Liver (tissue), 9 donors: ENCODE data around the gene MYO1B. TPM values are rescaled to one million over a fixed set of nuclear protein-coding genes. Genes with fewer than 3 reads are reported as not detected.

Source experiments
- DNase-seq: peaks from one replicate; pipeline ENCODE4 v3.0.0-alpha.2; 2017; ENCODE audit warnings: low spot score
- H3K27ac ChIP-seq, 2 donors: one replicate each; pipeline ENCODE4 v1.7.0; 2013; ENCODE audit warnings: inconsistent platforms in 2 of 2, low read length in 2 of 2, control low read depth in 1 of 2, low read depth in 1 of 2, mild to moderate bottlenecking in 1 of 2
- H3K27me3 ChIP-seq, 4 donors: one replicate each; pipeline versions ENCODE4 v1.6.1 to v1.7.0; 2013; ENCODE audit warnings: low read length in 3 of 4, inconsistent platforms in 1 of 4, mild to moderate bottlenecking in 1 of 4, moderate library complexity in 1 of 4; ENCODE audit not compliant: control insufficient read depth in 4 of 4, insufficient read depth in 4 of 4
- H3K36me3 ChIP-seq, 4 donors: one replicate each; pipeline versions ENCODE4 v1.6.1 to v1.7.0; 2013; ENCODE audit warnings: low read length in 3 of 4, mild to moderate bottlenecking in 3 of 4, low read depth in 1 of 4, moderate library complexity in 1 of 4; ENCODE audit not compliant: control insufficient read depth in 4 of 4, insufficient read depth in 3 of 4
- H3K4me1 ChIP-seq, 4 donors: one replicate each; pipeline versions ENCODE4 v1.6.1 to v1.7.0; 2013; ENCODE audit warnings: low read length in 3 of 4, mild to moderate bottlenecking in 3 of 4, moderate library complexity in 1 of 4; ENCODE audit not compliant: control insufficient read depth in 4 of 4, insufficient read depth in 4 of 4
- H3K4me3 ChIP-seq, 3 donors: one replicate each; pipeline versions ENCODE4 v1.6.1 to v1.7.0; 2013; ENCODE audit warnings: low read length in 3 of 3, control low read depth in 1 of 3, low read depth in 1 of 3, mild to moderate bottlenecking in 1 of 3
- H3K9ac ChIP-seq, 2 donors: one replicate each; pipeline ENCODE4 v1.7.0; 2013; ENCODE audit warnings: low read length in 2 of 2, mild to moderate bottlenecking in 2 of 2, moderate library complexity in 2 of 2, control low read depth in 1 of 2, low read depth in 1 of 2
- H3K9me3 ChIP-seq, 4 donors: one replicate each; pipeline versions ENCODE4 v1.6.1 to v1.7.0; 2013; ENCODE audit warnings: low read length in 3 of 4; ENCODE audit not compliant: control insufficient read depth in 4 of 4
- ATF3 ChIP-seq: IDR thresholded peaks from 2 replicates; pipeline ENCODE4 v1.6.1; 2016; ENCODE audit warnings: antibody characterized with exemption
- EGR1 ChIP-seq, 2 donors: IDR thresholded peaks; 2 replicates each; pipeline ENCODE4 v1.6.1; 2016 to 2018; ENCODE audit warnings: antibody characterized with exemption in 2 of 2, low read depth in 2 of 2
- FOXA1 ChIP-seq: IDR thresholded peaks from 2 replicates; pipeline ENCODE4 v1.6.1; 2016; ENCODE audit warnings: antibody characterized with exemption
- GABPA ChIP-seq, 2 donors: IDR thresholded peaks in 1 of 2; conservative IDR thresholded peaks in 1 of 2; 2 replicates each; pipeline ENCODE4 v1.6.1; 2016; ENCODE audit warnings: antibody characterized with exemption in 2 of 2, mild to moderate bottlenecking in 1 of 2, moderate library complexity in 1 of 2
- HNF4A ChIP-seq, 2 donors: conservative IDR thresholded peaks; 2 replicates each; pipeline ENCODE4 v1.6.1; 2016; ENCODE audit warnings: antibody characterized with exemption in 2 of 2, mild to moderate bottlenecking in 2 of 2
- HNF4G ChIP-seq: IDR thresholded peaks from 2 replicates; pipeline ENCODE4 v1.6.1; 2016; ENCODE audit warnings: antibody characterized with exemption
- JUND ChIP-seq, 2 donors: IDR thresholded peaks; 2 replicates each; pipeline ENCODE4 v1.6.1; 2016; ENCODE audit warnings: antibody characterized with exemption in 2 of 2
- MAX ChIP-seq: IDR thresholded peaks from 2 replicates; pipeline ENCODE4 v1.6.1; 2016; ENCODE audit warnings: antibody characterized with exemption
- NR2F2 ChIP-seq: IDR thresholded peaks from 2 replicates; pipeline ENCODE4 v1.6.1; 2016; ENCODE audit warnings: antibody characterized with exemption
- RAD21 ChIP-seq, 2 donors: IDR thresholded peaks; 2 replicates each; pipeline ENCODE4 v1.6.1; 2016; ENCODE audit warnings: antibody characterized with exemption in 2 of 2, mild to moderate bottlenecking in 2 of 2
- REST ChIP-seq: IDR thresholded peaks from 2 replicates; pipeline ENCODE4 v1.6.1; 2016; ENCODE audit warnings: antibody characterized with exemption, mild to moderate bottlenecking
- RXRA ChIP-seq, 2 donors: IDR thresholded peaks; 2 replicates each; pipeline ENCODE4 v1.6.1; 2017 to 2018; ENCODE audit warnings: antibody characterized with exemption in 2 of 2, mild to moderate bottlenecking in 1 of 2
- SP1 ChIP-seq: IDR thresholded peaks from 2 replicates; pipeline ENCODE4 v1.6.1; 2018; ENCODE audit warnings: antibody characterized with exemption, mild to moderate bottlenecking
- TAF1 ChIP-seq: conservative IDR thresholded peaks from 2 replicates; pipeline ENCODE4 v1.6.1; 2016; ENCODE audit warnings: antibody characterized with exemption, mild to moderate bottlenecking
- YY1 ChIP-seq: IDR thresholded peaks from 2 replicates; pipeline ENCODE4 v1.6.1; 2016; ENCODE audit warnings: antibody characterized with exemption, mild to moderate bottlenecking
- ZBTB33 ChIP-seq: IDR thresholded peaks from 2 replicates; pipeline ENCODE4 v1.6.1; 2016; ENCODE audit warnings: antibody characterized with exemption
- WGBS: extraction: QIAGEN DNeasy Blood & Tissue Kit; methylation state at CpG from one replicate; pipeline ENCODE4 v1.1.7; 2013; 5-methylcytosine and 5-hydroxymethylcytosine counted together
- polyA plus RNA-seq, 2 donors: library from polyadenylated mRNA; stranded (reverse) in 1 of 2; unstranded in 1 of 2; fragments of 200-250 nt in 1 of 2; fragments of >200 nt in 1 of 2; fragmentation: Nextera tagmentation in 1 of 2; extraction: Ambion mirVana in 1 of 2; gene quantifications; one replicate each; pipeline versions ENCODE4 v1.2.1 to v1.2.3, GENCODE V29; 2013 to 2015
- total RNA-seq, 2 donors: library from RNA; depleted of rRNA; stranded (reverse); fragments of >200 nt; gene quantifications; one replicate each; pipeline ENCODE4 v1.2.3, GENCODE V29; 2014
- donor health status: healthy.
- donor health status: healthy.
- donor health status: healthy.
- donor health status: healthy.
- donor health status: healthy.

MYO1B gene
- total and polyA plus RNA-seq, 4 donors: 66.5 to 434 (median 117) TPM

GRCh38 chr2:191225126-191225525, 20.1 kb upstream of the MYO1B start:
- H3K36me3 ChIP-seq: no peaks in the 10 kb centered on the region
- H3K9me3 ChIP-seq: no peaks in the 10 kb centered on the region
- TF ChIP-seq RXRA (IDR thresholded peaks at IDR 0.05) (no peak), HNF4G (no peak), MAX (no peak), SP1 (no peak), NR2F2 (no peak), ZBTB33 (no peak), REST (no peak), HNF4A (conservative IDR thresholded peaks at IDR 0.05) (no peak), YY1 (no peak), TAF1 (no peak), GABPA (IDR thresholded peaks at IDR 0.05 in 1 of 2, conservative IDR thresholded peaks at IDR 0.05 in 1 of 2) (no peak), RAD21 (IDR thresholded peaks at IDR 0.05) (no peak), FOXA1 (no peak), EGR1 (IDR thresholded peaks at IDR 0.05; ENCODE audit: low read depth in 2 of 2) (no peak)
- 97% methylated on average over 1 of the region's 1 CpG for WGBS
- H3K27me3 ChIP-seq: no peaks in the 10 kb centered on the region
- no peak overlapping the region for H3K9ac ChIP-seq
- no peak overlapping the region for H3K4me3 ChIP-seq
- H3K27ac ChIP-seq: no peak overlapping the region
- DNase-seq: no peak
- no peaks in the 10 kb centered on the region for H3K4me1 ChIP-seq

GRCh38 chr2:191225690-191226089, 19.5 kb upstream of the MYO1B start:
- no peak for DNase-seq
- no peaks in the 10 kb centered on the region for H3K4me1 ChIP-seq
- H3K36me3 ChIP-seq: no peaks in the 10 kb centered on the region
- H3K9ac ChIP-seq: no peak overlapping the region
- WGBS: 97% methylated on average over 1 of the region's 1 CpG
- no peak for TF ChIP-seq MAX
- TF ChIP-seq YY1: no peak
- TF ChIP-seq ATF3: no peak
- no peak for TF ChIP-seq SP1
- no peak for TF ChIP-seq JUND (IDR thresholded peaks at IDR 0.05)
- no peaks in the 10 kb centered on the region for H3K9me3 ChIP-seq
- no peak overlapping the region for H3K4me3 ChIP-seq
- H3K27ac ChIP-seq: no peak overlapping the region
- H3K27me3 ChIP-seq: no peaks in the 10 kb centered on the region
